GM18517 (cell line): ENCODE data around the gene DST.
"Not testable (repeated sequence)": the region's sequence is repeated elsewhere in the genome, so short reads cannot be mapped to it uniquely, and the experiment has no call there.

Experiments
- ATAC-seq: cut with Tn5 transposase; IDR thresholded peaks from one replicate; pipeline ENCODE4 v1.9.1; 2021; ENCODE audit warnings: mild to moderate bottlenecking, moderate library complexity; ENCODE audit not compliant: unreplicated experiment

The DST gene

GRCh38 chr6:56664029-56664428 is 21.3 kb upstream of the DST start:
- no peak for ATAC-seq

- ATAC-seq = no peak
Measured at GRCh38 chr6:56663344-56663743, 20.7 kb upstream of the DST start.

GRCh38 chr6:56661338-56661737 is 18.6 kb upstream of the DST start:
- ATAC-seq = not testable (repeated sequence)

- no peak for ATAC-seq
Measured at GRCh38 chr6:56660381-56660730, 17.7 kb upstream of the DST start.

- peak; percentile 79 for ATAC-seq
Measured at GRCh38 chr6:56659721-56660380, 17.2 kb upstream of the DST start.

- ATAC-seq = no peak
Measured at GRCh38 chr6:56658326-56658725, 15.6 kb upstream of the DST start.

GRCh38 chr6:56657354-56657753 is 14.7 kb upstream of the DST start:
- ATAC-seq = no peak

GRCh38 chr6:56656466-56656865 is 13.8 kb upstream of the DST start:
- no peak for ATAC-seq

- no peak for ATAC-seq
Measured at GRCh38 chr6:56655996-56656395, 13.3 kb upstream of the DST start.

GRCh38 chr6:56655249-56655648 is 12.6 kb upstream of the DST start:
- ATAC-seq = no peak

GRCh38 chr6:56652994-56653393 is 10.3 kb upstream of the DST start:
- ATAC-seq = no peak

GRCh38 chr6:56652231-56652630 is 9.5 kb upstream of the DST start:
- ATAC-seq = no peak

GRCh38 chr6:56650191-56650590 is 7.5 kb upstream of the DST start:
- no peak for ATAC-seq

GRCh38 chr6:56649782-56650181 is 7.1 kb upstream of the DST start:
- no peak for ATAC-seq

- ATAC-seq = no peak
Measured at GRCh38 chr6:56649053-56649769, 6.5 kb upstream of the DST start.

- ATAC-seq = no peak
Measured at GRCh38 chr6:56647172-56647762, 4.6 kb upstream of the DST start.

- no peak for ATAC-seq
Measured at GRCh38 chr6:56644366-56644765, 1.7 kb upstream of the DST start.

- no peak for ATAC-seq
Measured at GRCh38 chr6:56643379-56644089, 845 bp upstream of the DST start.

- no peak for ATAC-seq
Measured at GRCh38 chr6:56640374-56640773, 2.3 kb downstream of the DST start.

- no peak for ATAC-seq
Measured at GRCh38 chr6:56638760-56639159, 3.9 kb downstream of the DST start.

GRCh38 chr6:56637640-56638039 is 5.0 kb downstream of the DST start:
- no peak for ATAC-seq

- no peak for ATAC-seq
Measured at GRCh38 chr6:56628105-56628504, 14.6 kb downstream of the DST start.
